Astrocyte (in vitro differentiated cells and primary cell): ENCODE data around the gene GBX1. TPM values are rescaled to one million over a fixed set of nuclear protein-coding genes. Genes with fewer than 3 reads are reported as not detected.

ENCODE experiments used
- DNase-seq: peaks from one replicate; pipeline ENCODE4 v3.0.0-alpha.2; 2010; ENCODE audit warnings: low read depth
- FAIRE-seq: peaks from 2 replicates; lab custom pipeline; 2011; peaks lifted over from hg19 to GRCh38; lab: Jason Lieb, UNC
- H2AFZ ChIP-seq: 2 replicates; pipeline ENCODE4 v1.6.0; 2012; ENCODE audit warnings: low read depth, low read length, inconsistent platforms
- H3K27ac ChIP-seq: 2 replicates; pipeline ENCODE4 v1.5.1; 2011; ENCODE audit warnings: low read depth, low read length, inconsistent platforms
- H3K27me3 ChIP-seq: 2 replicates; pipeline ENCODE4 v1.6.0; 2011; ENCODE audit warnings: low read length, inconsistent platforms; ENCODE audit not compliant: insufficient read depth
- H3K36me3 ChIP-seq: 2 replicates; pipeline ENCODE4 v1.5.1; 2011; ENCODE audit warnings: low read length, inconsistent platforms; ENCODE audit not compliant: insufficient read depth
- H3K4me1 ChIP-seq: 2 replicates; pipeline ENCODE4 v1.5.1; 2011; ENCODE audit warnings: low read length, inconsistent platforms; ENCODE audit not compliant: insufficient read depth
- H3K4me2 ChIP-seq: 2 replicates; pipeline ENCODE4 v1.6.0; 2012; ENCODE audit warnings: low read length, inconsistent platforms
- H3K4me3 ChIP-seq: 2 replicates; pipeline ENCODE4 v1.5.1; 2011; ENCODE audit warnings: low read depth, mild to moderate bottlenecking, low read length, inconsistent platforms; ENCODE audit not compliant: insufficient read depth
- H3K79me2 ChIP-seq: 2 replicates; pipeline ENCODE4 v1.6.0; 2012; ENCODE audit warnings: mild to moderate bottlenecking, low read length, inconsistent platforms; ENCODE audit not compliant: insufficient read depth
- H3K9ac ChIP-seq: 2 replicates; pipeline ENCODE4 v1.6.0; 2012; ENCODE audit warnings: mild to moderate bottlenecking, low read length, inconsistent platforms
- H3K9me3 ChIP-seq: 2 replicates; pipeline ENCODE4 v1.5.1; 2012; ENCODE audit warnings: low read depth, mild to moderate bottlenecking, low read length, inconsistent platforms; ENCODE audit not compliant: insufficient read depth
- H4K20me1 ChIP-seq: 2 replicates; pipeline ENCODE4 v1.6.0; 2012; ENCODE audit warnings: low read length, inconsistent platforms; ENCODE audit not compliant: insufficient read depth
- H3K27ac Mint-ChIP-seq: one replicate; pipeline ENCODE4 v1.8.0; 2021; ENCODE audit warnings: mild to moderate bottlenecking, mixed read lengths; ENCODE audit not compliant: unreplicated experiment
- H3K27me3 Mint-ChIP-seq: one replicate; pipeline ENCODE4 v1.8.0; 2021; ENCODE audit warnings: low read depth, mixed read lengths; ENCODE audit not compliant: unreplicated experiment
- H3K36me3 Mint-ChIP-seq: one replicate; pipeline ENCODE4 v1.8.0; 2021; ENCODE audit warnings: low read depth, mixed read lengths; ENCODE audit not compliant: unreplicated experiment
- H3K4me1 Mint-ChIP-seq: one replicate; pipeline ENCODE4 v1.8.0; 2021; ENCODE audit warnings: low read depth, mixed read lengths; ENCODE audit not compliant: unreplicated experiment
- H3K4me3 Mint-ChIP-seq: one replicate; pipeline ENCODE4 v1.8.0; 2021; ENCODE audit warnings: mild to moderate bottlenecking, moderate library complexity, mixed read lengths; ENCODE audit not compliant: unreplicated experiment
- H3K9me3 Mint-ChIP-seq: one replicate; pipeline ENCODE4 v1.8.0; 2021; ENCODE audit warnings: mild to moderate bottlenecking, mixed read lengths; ENCODE audit not compliant: unreplicated experiment
- EZH2 ChIP-seq: IDR thresholded peaks from 2 replicates; pipeline ENCODE4 v1.6.1; 2012; ENCODE audit warnings: mild to moderate bottlenecking, low read length, inconsistent platforms; ENCODE audit not compliant: insufficient read depth
- total RNA-seq: library from RNA; stranded (reverse); gene quantifications from 2 replicates; pipeline ENCODE4 v1.2.1, GENCODE V29; 2021
- TF ChIP-seq, protein P1 (sequence below): IDR thresholded peaks from 2 replicates; pipeline ENCODE4 v1.5.1; 2011; ENCODE audit warnings: low read depth, mild to moderate bottlenecking, inconsistent platforms, low read length, moderate library complexity; ENCODE audit not compliant: insufficient read depth

Gene GBX1
- total RNA-seq, 1 donor from 2014 or later, result not detected

DNA sequence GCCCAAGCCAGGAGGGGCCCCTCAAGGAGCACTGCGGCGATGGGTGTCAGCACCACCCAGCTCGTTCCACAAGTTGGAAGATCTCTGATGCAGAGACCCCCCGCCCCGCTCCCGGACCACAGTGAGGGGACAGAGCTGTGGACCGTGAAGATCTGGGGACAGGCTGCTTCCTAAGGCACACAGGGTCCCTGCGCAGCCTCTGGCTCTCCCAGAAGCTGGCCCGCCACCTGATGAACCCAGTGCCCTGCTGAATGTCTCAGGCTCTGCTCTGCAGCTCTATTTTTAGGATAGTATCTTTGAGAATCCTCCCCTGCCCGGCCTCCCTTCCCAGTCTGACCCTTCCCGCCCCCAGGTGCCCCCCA, 29.7 kb downstream of the GBX1 start:
- Histone ChIP-seq H4K20me1 (peaks cover 42% of the 10 kb centered on the region), H3K9me3 (no peaks in the 10 kb centered on the region), H3K4me1 (no peaks in the 10 kb centered on the region), H3K27me3 (no peaks in the 10 kb centered on the region), H3K4me2 (no peak overlapping the region), H3K36me3 (peaks cover 12% of the 10 kb centered on the region), H3K9ac (no peak overlapping the region), H3K4me3 (no peak overlapping the region), H3K79me2 (no peaks in the 10 kb centered on the region), H3K27ac (no peak overlapping the region), H2AFZ (no peak overlapping the region)
- peaks cover 18% of the 10 kb centered on the region for H3K36me3 Mint-ChIP-seq
- TF ChIP-seq, protein P1, sequence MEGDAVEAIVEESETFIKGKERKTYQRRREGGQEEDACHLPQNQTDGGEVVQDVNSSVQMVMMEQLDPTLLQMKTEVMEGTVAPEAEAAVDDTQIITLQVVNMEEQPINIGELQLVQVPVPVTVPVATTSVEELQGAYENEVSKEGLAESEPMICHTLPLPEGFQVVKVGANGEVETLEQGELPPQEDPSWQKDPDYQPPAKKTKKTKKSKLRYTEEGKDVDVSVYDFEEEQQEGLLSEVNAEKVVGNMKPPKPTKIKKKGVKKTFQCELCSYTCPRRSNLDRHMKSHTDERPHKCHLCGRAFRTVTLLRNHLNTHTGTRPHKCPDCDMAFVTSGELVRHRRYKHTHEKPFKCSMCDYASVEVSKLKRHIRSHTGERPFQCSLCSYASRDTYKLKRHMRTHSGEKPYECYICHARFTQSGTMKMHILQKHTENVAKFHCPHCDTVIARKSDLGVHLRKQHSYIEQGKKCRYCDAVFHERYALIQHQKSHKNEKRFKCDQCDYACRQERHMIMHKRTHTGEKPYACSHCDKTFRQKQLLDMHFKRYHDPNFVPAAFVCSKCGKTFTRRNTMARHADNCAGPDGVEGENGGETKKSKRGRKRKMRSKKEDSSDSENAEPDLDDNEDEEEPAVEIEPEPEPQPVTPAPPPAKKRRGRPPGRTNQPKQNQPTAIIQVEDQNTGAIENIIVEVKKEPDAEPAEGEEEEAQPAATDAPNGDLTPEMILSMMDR, result no peak
- H3K9me3 Mint-ChIP-seq, result no peaks in the 10 kb centered on the region
- H3K4me3 Mint-ChIP-seq, result no peak overlapping the region
- H3K27ac Mint-ChIP-seq, result no peak overlapping the region
- DNase-seq (no peak), FAIRE-seq (no peak)
- no peaks in the 10 kb centered on the region for H3K27me3 Mint-ChIP-seq
- H3K4me1 Mint-ChIP-seq, result no peaks in the 10 kb centered on the region

DNA sequence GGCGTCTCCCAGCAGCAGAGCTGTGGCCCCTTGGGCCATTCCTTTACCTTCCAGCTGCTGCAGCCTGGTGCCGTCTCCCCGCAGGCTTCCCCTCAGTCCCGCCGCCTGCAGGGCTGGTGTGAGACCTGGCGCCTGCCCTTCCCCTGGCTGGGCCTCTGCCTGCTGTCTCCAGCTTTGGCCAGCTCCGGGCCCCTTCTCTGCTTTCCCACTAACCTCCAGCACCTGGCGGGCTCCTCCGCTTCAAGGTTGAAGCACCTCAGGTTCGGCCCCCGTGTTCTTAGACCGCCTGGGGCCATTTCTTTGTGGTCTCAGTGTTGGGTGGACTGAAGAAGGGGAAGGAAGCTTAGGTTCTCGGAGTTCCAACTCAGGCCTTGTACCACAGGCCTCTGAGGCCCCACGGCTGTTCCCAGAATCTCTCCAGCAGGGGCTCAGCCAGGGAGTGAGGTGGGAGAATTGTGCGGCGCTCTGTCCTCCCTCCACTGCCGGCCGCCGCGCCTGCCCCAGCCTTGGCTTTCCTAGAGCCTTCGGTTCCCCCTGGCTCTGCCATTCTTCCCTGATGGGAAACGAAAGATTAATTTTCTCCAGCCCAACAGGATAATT, 30.3 kb downstream of the GBX1 start:
- no peak overlapping the region for H3K4me3 ChIP-seq
- peaks cover 12% of the 10 kb centered on the region for H3K36me3 ChIP-seq
- FAIRE-seq (no peak), DNase-seq (no peak)
- Mint-ChIP-seq H3K4me1 (no peaks in the 10 kb centered on the region), H3K36me3 (peaks cover 18% of the 10 kb centered on the region), H3K27me3 (no peaks in the 10 kb centered on the region), H3K4me3 (no peak overlapping the region), H3K9me3 (no peaks in the 10 kb centered on the region), H3K27ac (no peak overlapping the region)
- H3K27ac ChIP-seq, result no peak overlapping the region
- no peak for TF ChIP-seq EZH2
- TF ChIP-seq, protein P1, result no peak
- H3K27me3 ChIP-seq, result no peaks in the 10 kb centered on the region
- H2AFZ ChIP-seq, result no peak overlapping the region
- H4K20me1 ChIP-seq, result peaks cover 43% of the 10 kb centered on the region
- H3K4me1 ChIP-seq, result no peaks in the 10 kb centered on the region
- H3K9ac ChIP-seq, result no peak overlapping the region
- no peaks in the 10 kb centered on the region for H3K79me2 ChIP-seq
- H3K4me2 ChIP-seq, result no peak overlapping the region
- no peaks in the 10 kb centered on the region for H3K9me3 ChIP-seq
